HUES6 (cell line): ENCODE data around the gene NGRN.
A peak's percentile ranks its signal among the peaks of the same experiment; 100 is the strongest.

ENCODE experiments used
- H3K27ac ChIP-seq: 2 replicates; pipeline ENCODE4 v1.7.0; 2013; ENCODE audit warnings: low read depth, mild to moderate bottlenecking, low read length, inconsistent platforms
- H3K27me3 ChIP-seq: 2 replicates; pipeline ENCODE4 v1.6.1; 2013; ENCODE audit warnings: low read length; ENCODE audit not compliant: control insufficient read depth, insufficient read depth
- H3K36me3 ChIP-seq: 2 replicates; pipeline ENCODE4 v1.6.1; 2013; ENCODE audit warnings: low read length; ENCODE audit not compliant: control insufficient read depth, insufficient read depth
- H3K4me1 ChIP-seq: 2 replicates; pipeline ENCODE4 v1.6.1; 2013; ENCODE audit warnings: low read length; ENCODE audit not compliant: control insufficient read depth, insufficient read depth
- H3K4me3 ChIP-seq: 2 replicates; pipeline ENCODE4 v1.5.1; 2013; ENCODE audit warnings: low read depth, low read length
- H3K9ac ChIP-seq: one replicate; pipeline ENCODE4 v1.6.1; 2013; ENCODE audit warnings: mild to moderate bottlenecking, low read length
- H3K9me3 ChIP-seq: 2 replicates; pipeline ENCODE4 v1.6.1; 2013; ENCODE audit warnings: low read depth, low read length; ENCODE audit not compliant: control insufficient read depth, insufficient read depth

NGRN gene

DNA sequence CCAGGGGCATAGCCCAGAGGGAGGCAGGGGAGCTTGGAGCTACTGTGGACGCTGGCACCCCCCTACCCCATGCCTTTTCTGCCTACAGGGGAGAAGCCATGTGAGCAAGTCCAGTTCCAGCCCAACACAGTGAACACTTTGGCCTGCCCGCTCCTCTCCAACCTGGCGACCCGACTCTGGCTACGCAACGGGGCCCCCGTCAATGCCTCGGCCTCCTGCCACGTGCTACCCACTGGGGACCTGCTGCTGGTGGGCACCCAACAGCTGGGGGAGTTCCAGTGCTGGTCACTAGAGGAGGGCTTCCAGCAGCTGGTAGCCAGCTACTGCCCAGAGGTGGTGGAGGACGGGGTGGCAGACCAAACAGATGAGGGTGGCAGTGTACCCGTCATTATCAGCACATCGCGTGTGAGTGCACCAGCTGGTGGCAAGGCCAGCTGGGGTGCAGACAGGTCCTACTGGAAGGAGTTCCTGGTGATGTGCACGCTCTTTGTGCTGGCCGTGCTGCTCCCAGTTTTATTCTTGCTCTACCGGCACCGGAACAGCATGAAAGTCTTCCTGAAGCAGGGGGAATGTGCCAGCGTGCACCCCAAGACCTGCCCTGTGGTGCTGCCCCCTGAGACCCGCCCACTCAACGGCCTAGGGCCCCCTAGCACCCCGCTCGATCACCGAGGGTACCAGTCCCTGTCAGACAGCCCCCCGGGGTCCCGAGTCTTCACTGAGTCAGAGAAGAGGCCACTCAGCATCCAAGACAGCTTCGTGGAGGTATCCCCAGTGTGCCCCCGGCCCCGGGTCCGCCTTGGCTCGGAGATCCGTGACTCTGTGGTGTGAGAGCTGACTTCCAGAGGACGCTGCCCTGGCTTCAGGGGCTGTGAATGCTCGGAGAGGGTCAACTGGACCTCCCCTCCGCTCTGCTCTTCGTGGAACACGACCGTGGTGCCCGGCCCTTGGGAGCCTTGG, 37.4 kb upstream of the NGRN start:
- H3K9ac ChIP-seq = no peak overlapping the region
- no peaks in the 10 kb centered on the region for H3K4me1 ChIP-seq
- no peak overlapping the region for H3K4me3 ChIP-seq
- no peaks in the 10 kb centered on the region for H3K9me3 ChIP-seq
- H3K27ac ChIP-seq = no peak overlapping the region
- H3K27me3 ChIP-seq = no peaks in the 10 kb centered on the region
- H3K36me3 ChIP-seq = peaks cover 76% of the 10 kb centered on the region

- Histone ChIP-seq H3K9me3 (no peaks in the 10 kb centered on the region), H3K27ac (no peak overlapping the region), H3K9ac (no peak overlapping the region), H3K27me3 (no peaks in the 10 kb centered on the region), H3K4me1 (no peaks in the 10 kb centered on the region), H3K36me3 (peaks cover 68% of the 10 kb centered on the region), H3K4me3 (no peak overlapping the region)
Measured at GRCh38 chr15:90228960-90229359, 36.5 kb upstream of the NGRN start.

GRCh38 chr15:90230071-90230494, 35.4 kb upstream of the NGRN start:
- Histone ChIP-seq H3K27me3 (no peaks in the 10 kb centered on the region), H3K4me3 (no peak overlapping the region), H3K4me1 (no peaks in the 10 kb centered on the region; the same call in 1 of the 2 replicates), H3K27ac (no peak overlapping the region), H3K9ac (no peak overlapping the region), H3K36me3 (peaks cover 57% of the 10 kb centered on the region), H3K9me3 (no peaks in the 10 kb centered on the region)

GRCh38 chr15:90230610-90231009, 34.9 kb upstream of the NGRN start:
- Histone ChIP-seq H3K36me3 (peaks cover 52% of the 10 kb centered on the region), H3K4me3 (no peak overlapping the region), H3K9ac (no peak overlapping the region)

DNA sequence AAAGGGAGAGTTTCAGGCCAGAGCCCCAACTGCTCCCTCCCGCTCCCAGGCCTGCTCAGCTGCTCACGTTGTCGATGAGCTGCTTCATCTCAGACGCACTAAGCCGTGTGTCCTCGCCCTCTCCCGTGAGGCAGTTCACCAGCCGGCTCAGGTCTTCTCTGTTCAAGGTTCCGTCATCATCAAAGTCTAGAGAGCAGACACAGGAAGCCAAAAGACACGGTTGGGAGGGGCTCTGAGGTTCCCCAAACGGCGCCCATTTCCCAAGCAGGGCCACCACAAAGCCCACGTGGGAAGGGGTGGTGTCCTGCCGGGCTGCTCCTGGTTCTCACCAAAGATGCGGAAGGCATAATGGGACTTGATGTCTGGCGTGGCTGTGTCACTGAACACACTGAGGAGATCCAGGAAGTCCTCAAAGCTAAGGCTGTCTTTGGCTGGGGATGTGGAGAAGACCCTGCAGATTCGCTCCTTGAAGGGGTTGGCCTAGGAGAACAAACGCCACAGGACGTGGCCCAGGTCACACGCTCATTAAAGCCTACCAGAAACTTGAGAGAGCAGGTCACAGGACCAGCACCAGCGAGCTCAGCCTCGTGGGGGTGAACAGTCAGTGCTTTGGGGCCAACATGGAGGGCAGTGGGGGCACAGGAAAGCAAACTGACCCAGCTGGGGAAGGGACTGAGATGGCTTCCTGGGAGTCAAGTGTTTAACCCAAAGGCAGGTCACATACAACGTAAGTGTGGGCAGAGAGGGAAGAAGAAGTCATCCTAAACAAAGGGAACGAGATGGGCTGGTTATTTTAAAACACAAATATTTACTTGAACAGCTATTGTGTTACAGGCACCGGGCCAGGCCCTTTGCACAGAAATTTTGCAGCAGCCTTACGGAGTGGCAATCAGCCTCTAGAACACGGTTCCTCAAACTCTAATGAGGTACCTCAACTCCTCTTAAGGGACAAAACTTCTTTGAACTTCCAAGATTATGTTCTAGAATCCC, 34.1 kb upstream of the NGRN start:
- H3K4me3 ChIP-seq = no peak overlapping the region

More at GRCh38 chr15:90230610-90231009, 34.9 kb upstream of the NGRN start:
- Histone ChIP-seq H3K27ac (no peak overlapping the region), H3K4me1 (no peaks in the 10 kb centered on the region; the same call in 1 of the 2 replicates), H3K9me3 (no peaks in the 10 kb centered on the region), H3K27me3 (no peaks in the 10 kb centered on the region)

DNA sequence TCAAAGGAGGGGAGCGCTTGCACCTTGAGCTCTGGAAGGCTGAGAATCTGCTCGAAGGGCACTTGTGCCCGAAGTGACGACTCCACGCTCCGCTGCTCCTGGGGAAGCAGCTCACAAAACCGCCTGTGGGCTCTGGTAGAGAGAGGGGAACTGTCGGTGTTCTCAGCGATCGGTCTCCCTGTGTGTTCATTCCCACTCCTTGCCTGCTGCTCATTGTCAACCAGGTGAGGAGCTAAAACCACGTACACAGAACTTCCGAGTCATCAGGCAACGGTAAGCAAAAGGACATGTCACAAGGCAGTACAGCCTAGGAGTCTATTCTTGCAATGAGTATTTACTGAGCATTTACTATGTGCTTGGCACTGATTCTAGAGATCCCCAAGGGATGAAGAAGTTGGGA, 33.3 kb upstream of the NGRN start:
- Histone ChIP-seq H3K4me3 (no peak overlapping the region), H3K4me1 (no peaks in the 10 kb centered on the region; the same call in 1 of the 2 replicates), H3K9me3 (no peaks in the 10 kb centered on the region), H3K27me3 (no peaks in the 10 kb centered on the region), H3K9ac (no peak overlapping the region), H3K27ac (no peak overlapping the region), H3K36me3 (peaks cover 41% of the 10 kb centered on the region)

More for the DNA sequence above, 34.1 kb upstream of the NGRN start:
- H3K27ac ChIP-seq = no peak overlapping the region
- H3K9ac ChIP-seq = no peak overlapping the region
- no peaks in the 10 kb centered on the region for H3K27me3 ChIP-seq
- no peaks in the 10 kb centered on the region for H3K9me3 ChIP-seq
- H3K36me3 ChIP-seq = peaks cover 47% of the 10 kb centered on the region
- H3K4me1 ChIP-seq = no peaks in the 10 kb centered on the region; the same call in 1 of the 2 replicates

DNA sequence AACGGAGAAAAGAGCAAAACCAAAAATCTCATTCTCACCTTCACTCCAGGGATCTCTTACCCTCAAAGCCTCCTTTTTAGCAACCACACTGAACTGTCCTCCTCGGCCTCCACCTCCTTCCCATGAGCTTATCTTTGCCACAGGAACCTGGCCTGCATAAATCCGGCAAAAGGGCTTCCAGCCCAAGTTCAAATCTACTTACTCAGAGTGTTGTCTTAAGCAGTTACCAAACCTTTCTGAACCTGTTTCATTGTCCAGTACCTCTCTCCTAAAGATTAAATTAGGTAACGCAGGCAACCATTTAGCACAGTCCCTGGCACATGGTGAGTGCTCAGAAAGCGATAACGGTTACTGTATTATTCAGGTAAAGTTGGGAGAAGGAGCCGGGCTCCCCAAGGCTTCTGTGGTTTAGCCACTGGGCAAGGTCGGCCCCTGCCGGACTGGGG, 32.5 kb upstream of the NGRN start:
- H3K27me3 ChIP-seq = no peaks in the 10 kb centered on the region
- peaks cover 33% of the 10 kb centered on the region for H3K36me3 ChIP-seq
- H3K4me1 ChIP-seq = no peaks in the 10 kb centered on the region; the same call in 1 of the 2 replicates
- H3K27ac ChIP-seq = no peak overlapping the region
- H3K9me3 ChIP-seq = no peaks in the 10 kb centered on the region
- H3K9ac ChIP-seq = peak overlapping the region; percentile 11
- peak overlapping the region; percentile 90 for H3K4me3 ChIP-seq

DNA sequence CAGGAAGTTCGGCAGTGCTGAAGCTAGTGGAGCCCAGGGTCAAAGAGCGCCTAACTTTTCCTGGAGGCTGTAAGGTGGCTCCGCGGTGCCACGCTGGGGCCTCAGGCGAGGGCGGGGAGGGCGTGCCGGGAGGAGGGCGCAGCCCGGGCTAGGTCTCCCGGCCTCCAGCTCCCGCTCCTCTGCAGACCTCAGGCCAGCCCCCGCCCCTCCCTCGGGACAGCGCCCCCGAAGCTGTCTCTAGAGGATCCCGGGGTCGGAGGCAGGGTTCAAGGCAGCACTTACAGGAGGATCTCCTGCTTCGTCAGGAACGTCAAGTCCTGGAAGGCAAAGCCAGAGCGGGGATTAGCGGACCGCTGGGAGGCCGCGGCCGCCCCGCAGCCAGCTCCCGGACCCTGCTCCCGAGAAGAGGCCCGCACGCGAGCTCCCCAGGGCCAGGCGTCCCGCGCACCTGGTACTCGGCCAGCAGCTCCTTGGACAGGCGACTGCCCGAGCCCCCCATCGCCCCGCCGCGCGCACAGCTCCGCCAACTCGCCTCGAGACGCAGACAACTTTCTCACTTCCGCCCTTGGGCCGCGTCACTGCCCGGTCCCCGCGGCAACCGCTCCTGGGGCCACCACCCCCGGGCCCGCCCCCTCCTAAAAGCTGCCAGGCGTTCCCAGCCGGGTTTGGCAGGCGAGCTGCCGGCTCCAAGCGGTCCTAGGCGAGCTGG, 31.9 kb upstream of the NGRN start, which contains the start of gene CIB1:
Gene CIB1 (minus strand): TSS at position 555 of the 709 bp plus-strand sequence. CDS start 56 bp downstream, at position 499.
- Histone ChIP-seq H3K4me3 (peak within 1 kb of the TSS; percentile 90), H3K9me3 (no peaks in the 10 kb centered on the region), H3K9ac (peak within 1 kb of the TSS; percentile 40), H3K4me1 (no peaks in the 10 kb centered on the region; the same call in 1 of the 2 replicates), H3K27me3 (no peaks in the 10 kb centered on the region), H3K36me3 (peaks cover 29% of the 10 kb centered on the region), H3K27ac (peak within 1 kb of the TSS; percentile 12; the same call in 1 of the 2 replicates)

DNA sequence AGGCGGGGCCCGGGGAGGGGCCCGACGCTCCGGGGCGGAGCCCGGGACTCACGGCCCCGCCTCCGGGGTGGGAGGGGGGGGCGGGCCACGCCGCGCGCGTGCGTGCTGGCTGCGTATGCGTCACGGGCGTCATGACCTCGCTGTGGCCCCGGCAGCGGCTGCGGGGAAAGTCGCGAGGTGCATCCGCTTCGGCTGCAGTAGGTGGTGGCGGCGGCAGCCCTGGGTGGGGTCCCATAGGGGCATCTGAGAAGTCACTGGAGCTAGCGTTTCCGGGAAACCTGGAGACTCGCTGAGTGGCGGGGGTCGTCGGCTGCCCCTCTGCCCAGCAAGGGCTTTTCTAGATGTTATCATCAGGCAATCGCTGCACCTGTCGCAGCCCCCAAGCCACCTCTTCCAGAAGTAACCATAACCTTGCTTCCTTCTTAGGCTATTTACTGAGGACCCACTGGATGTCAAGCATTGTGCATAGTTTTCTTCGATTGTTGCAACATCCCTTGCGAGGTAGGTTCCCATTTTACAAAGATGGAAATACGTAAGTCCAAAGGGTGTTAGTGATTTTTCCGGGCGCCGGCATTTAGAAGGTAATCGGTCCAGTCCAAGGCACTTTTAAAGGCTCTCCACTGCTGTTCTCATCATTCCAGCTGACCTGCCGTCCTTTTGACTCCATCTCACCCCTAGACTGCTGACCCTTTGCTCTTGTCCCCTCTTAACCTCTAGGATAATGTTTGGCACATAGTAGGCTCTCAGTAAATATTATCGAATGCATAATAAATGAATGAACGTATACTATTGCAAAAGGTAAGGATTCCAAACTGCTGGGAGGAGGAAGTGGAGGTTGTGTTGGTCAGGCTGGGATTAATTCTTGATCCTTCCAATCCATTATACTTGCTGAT, 31.1 kb upstream of the NGRN start, which contains the start of gene GDPGP1:
Gene GDPGP1 (plus strand): TSS at position 114 of the 893 bp plus-strand sequence. CDS start 6,700 bp downstream, outside the sequence.
- Histone ChIP-seq H3K36me3 (peaks cover 22% of the 10 kb centered on the region), H3K27me3 (no peaks in the 10 kb centered on the region), H3K27ac (peak within 1 kb of the TSS; percentile 12; the same call in 1 of the 2 replicates), H3K9ac (peak within 1 kb of the TSS; percentile 40), H3K9me3 (no peaks in the 10 kb centered on the region), H3K4me1 (no peaks in the 10 kb centered on the region; the same call in 1 of the 2 replicates), H3K4me3 (peak within 1 kb of the TSS; percentile 90)
